GM10266 (cell line): ENCODE results near the gene NUP188.

Experiments
- DNase-seq: peaks from one replicate; pipeline ENCODE4 v3.0.0; 2012; ENCODE audit errors: extremely low spot score
- TF ChIP-seq, protein P1 (sequence below): IDR thresholded peaks from 2 replicates; pipeline ENCODE4 v1.5.1; 2012; ENCODE audit warnings: mild to moderate bottlenecking, low read depth; ENCODE audit not compliant: control insufficient read depth, insufficient read depth; ENCODE audit errors: missing control alignments

NUP188 gene

DNA sequence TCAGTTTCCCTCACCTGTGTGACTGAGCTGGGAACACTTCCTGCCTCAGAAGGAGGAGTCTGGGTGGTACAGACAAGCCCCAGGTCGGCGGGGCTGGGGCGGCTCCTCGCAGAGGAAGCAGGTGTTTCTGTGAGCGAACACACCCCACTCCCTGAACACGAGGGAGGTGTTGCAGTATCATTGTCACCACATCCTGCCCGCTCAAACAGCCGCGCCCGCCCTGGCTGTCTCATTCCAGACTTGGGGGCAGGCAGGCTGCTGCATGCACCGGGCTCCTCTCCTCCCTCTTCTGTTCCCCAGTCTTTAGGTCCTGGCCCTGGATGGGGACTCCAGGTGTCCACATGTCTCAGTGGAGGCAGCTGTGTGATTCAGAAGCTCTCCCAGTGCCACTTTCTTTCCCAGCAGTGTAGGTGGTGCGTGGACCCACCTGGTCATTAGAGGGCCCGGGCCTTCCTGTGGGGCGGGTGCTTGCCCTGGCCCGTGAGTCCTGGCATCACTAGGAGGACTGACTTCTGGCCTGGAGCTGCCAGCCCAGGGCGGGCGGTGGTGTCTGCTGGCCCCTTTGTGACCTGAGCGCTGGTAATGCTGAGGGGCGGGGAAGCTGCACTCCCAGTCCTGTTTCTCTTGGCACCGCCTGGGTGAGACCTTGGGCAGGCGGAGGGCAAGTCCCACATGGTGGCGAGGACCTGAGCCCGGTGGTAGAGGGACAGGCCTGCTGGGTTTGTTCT lies 45.0 kb upstream of the NUP188 start:
- peak; percentile 78 for DNase-seq
- TF ChIP-seq, protein P1, sequence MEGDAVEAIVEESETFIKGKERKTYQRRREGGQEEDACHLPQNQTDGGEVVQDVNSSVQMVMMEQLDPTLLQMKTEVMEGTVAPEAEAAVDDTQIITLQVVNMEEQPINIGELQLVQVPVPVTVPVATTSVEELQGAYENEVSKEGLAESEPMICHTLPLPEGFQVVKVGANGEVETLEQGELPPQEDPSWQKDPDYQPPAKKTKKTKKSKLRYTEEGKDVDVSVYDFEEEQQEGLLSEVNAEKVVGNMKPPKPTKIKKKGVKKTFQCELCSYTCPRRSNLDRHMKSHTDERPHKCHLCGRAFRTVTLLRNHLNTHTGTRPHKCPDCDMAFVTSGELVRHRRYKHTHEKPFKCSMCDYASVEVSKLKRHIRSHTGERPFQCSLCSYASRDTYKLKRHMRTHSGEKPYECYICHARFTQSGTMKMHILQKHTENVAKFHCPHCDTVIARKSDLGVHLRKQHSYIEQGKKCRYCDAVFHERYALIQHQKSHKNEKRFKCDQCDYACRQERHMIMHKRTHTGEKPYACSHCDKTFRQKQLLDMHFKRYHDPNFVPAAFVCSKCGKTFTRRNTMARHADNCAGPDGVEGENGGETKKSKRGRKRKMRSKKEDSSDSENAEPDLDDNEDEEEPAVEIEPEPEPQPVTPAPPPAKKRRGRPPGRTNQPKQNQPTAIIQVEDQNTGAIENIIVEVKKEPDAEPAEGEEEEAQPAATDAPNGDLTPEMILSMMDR, result no peak

DNA sequence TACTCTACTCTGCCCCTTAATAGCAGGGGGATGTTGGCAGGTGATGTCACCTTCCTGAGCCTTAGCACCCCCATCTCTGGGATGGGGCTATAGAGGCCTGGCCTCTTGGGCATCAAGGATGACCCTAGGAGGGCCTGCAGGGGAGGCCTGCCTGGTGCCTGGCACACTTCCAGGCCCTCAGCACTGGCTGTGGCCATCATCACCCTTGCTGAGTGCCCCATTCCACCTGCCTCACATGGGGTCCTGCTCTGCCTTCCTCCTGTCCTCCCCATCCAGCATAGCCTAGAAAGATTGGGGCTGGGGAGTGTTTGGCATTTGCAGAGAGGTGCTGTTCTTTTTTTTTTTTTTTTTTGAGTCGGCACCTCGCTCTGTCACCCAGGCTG lies 44.4 kb upstream of the NUP188 start:
- TF ChIP-seq, protein P1, result no peak
- no peak for DNase-seq

GRCh38 chr9:128903871-128904620 lies 43.5 kb upstream of the NUP188 start:
- TF ChIP-seq, protein P1, result no peak
- DNase-seq, result no peak

GRCh38 chr9:128905964-128906363 lies 41.5 kb upstream of the NUP188 start:
- no peak for DNase-seq
- TF ChIP-seq, protein P1, result no peak

DNA sequence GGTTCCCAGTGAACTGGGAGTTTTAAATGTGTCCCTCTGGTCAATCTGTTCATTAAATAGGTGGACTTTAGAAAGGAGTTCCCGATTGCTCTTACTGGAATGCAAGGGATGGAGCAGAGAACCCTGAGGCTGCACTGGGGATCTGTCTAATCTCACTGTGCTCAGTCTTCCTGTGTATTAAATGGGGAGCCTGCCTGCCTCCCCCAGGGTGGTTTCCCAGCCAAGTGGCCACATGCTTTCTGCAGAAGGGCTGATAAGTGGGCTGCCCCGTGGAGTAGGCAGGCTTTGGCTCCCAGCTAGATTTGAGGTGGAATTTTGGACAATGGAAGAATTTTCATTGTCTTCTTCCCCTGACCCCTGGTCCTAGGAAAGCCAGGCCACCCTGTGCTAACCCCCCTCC lies 40.8 kb upstream of the NUP188 start:
- DNase-seq, result no peak
- TF ChIP-seq, protein P1, result no peak

DNA sequence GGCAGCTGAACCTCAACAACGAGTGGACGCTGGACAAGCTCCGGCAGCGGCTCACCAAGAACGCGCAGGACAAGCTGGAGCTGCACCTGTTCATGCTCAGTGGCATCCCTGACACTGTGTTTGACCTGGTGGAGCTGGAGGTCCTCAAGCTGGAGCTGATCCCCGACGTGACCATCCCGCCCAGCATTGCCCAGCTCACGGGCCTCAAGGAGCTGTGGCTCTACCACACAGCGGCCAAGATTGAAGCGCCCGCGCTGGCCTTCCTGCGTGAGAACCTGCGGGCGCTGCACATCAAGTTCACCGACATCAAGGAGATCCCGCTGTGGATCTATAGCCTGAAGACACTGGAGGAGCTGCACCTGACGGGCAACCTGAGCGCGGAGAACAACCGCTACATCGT lies 39.1 kb upstream of the NUP188 start:
- TF ChIP-seq, protein P1, result no peak
- no peak for DNase-seq

- TF ChIP-seq, protein P1, result no peak
- no peak for DNase-seq
Measured at GRCh38 chr9:128909859-128910258, 37.6 kb upstream of the NUP188 start.
